Neural progenitor cell (in vitro differentiated cells): ENCODE measurements around the gene ATG10.

Experiments
- CTCF ChIP-seq: fragments of 200-600 bp; sonication (generic); IDR thresholded peaks from 2 replicates; pipeline ENCODE4 v1.5.1; 2017; ENCODE audit warnings: antibody characterized with exemption, mild to moderate bottlenecking
- EZH2 ChIP-seq: fragments of 200-600 bp; sonication (generic); IDR thresholded peaks from 2 replicates; pipeline ENCODE4 v1.6.1; 2017; ENCODE audit warnings: antibody characterized with exemption, mild to moderate bottlenecking, moderate library complexity

DNA sequence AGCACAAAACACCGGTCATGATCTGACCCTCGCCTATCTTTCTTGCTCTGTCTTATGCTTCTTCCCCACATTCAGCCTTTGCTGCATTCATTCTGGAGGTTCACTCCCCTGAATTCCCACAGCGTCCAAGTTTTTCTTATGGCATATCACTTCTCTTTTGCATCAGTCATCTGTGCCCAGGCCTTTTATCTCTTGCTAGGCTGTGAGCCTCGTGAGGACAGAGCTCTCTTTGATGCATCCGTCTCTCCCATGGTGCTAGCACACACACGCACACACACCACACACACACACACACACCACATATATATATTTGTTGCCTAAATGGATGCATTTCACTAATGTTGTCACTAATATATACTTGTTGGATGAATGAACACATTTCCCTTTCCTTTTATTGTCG, 45.8 kb upstream of the ATG10 start:
- TF ChIP-seq CTCF: no peak
- TF ChIP-seq EZH2: no peak
